Activated T-cell treated with anti-CD3 and anti-CD28 coated beads, Interleukin-2, amount 50 U/mL, for 48 hours (primary cell): Measurements from ENCODE around the gene TMEM88.
A peak's percentile ranks its signal among the peaks of the same experiment; 100 is the strongest.

Experiments
- DNase-seq, 2 experiments: peaks; one replicate each; pipeline ENCODE4 v3.0.0-alpha.2; 2020

Gene TMEM88

GRCh38 chr17:7833011-7833794 is 21.7 kb upstream of the TMEM88 start:
- DNase-seq = no peak

- peak; percentile 92 to 94 for DNase-seq
These were observed 20.9 kb upstream of the TMEM88 start, which contains the start of gene KDM6B for GRCh38 chr17:7833795-7834541. Gene KDM6B (plus strand): TSS chr17:7834217. CDS start chr17:7845555, 11,338 bp downstream.

GRCh38 chr17:7834542-7834956 is 20.3 kb upstream of the TMEM88 start:
- peak; percentile 77 for DNase-seq

GRCh38 chr17:7834957-7835813 is 19.7 kb upstream of the TMEM88 start:
- peak; percentile 90 to 93 for DNase-seq

GRCh38 chr17:7835814-7836595 is 18.9 kb upstream of the TMEM88 start:
- DNase-seq = peak; percentile 65 to 70

GRCh38 chr17:7836596-7837407 is 18.1 kb upstream of the TMEM88 start:
- peak; percentile 70 to 77 for DNase-seq

- DNase-seq = no peak
These were observed 17.3 kb upstream of the TMEM88 start for GRCh38 chr17:7837408-7838088.

GRCh38 chr17:7838090-7839075 is 16.5 kb upstream of the TMEM88 start:
- DNase-seq = peak in 1 of 2 experiments; percentile 42

- no peak for DNase-seq
These were observed 15.5 kb upstream of the TMEM88 start for GRCh38 chr17:7839190-7839875.

- DNase-seq = no peak
These were observed 15.0 kb upstream of the TMEM88 start for GRCh38 chr17:7839876-7840261.

GRCh38 chr17:7840441-7840840 is 14.4 kb upstream of the TMEM88 start:
- DNase-seq = no peak

GRCh38 chr17:7840875-7841274 is 14.0 kb upstream of the TMEM88 start:
- DNase-seq = no peak

GRCh38 chr17:7841396-7841914 is 13.4 kb upstream of the TMEM88 start:
- DNase-seq = peak; percentile 93 to 94

GRCh38 chr17:7841915-7842379 is 12.9 kb upstream of the TMEM88 start:
- DNase-seq = peak; percentile 91

GRCh38 chr17:7842380-7843256 is 12.2 kb upstream of the TMEM88 start:
- peak; percentile 97 for DNase-seq

- DNase-seq = peak; percentile 81 to 83
These were observed 11.7 kb upstream of the TMEM88 start for GRCh38 chr17:7843257-7843535.

- DNase-seq = peak; percentile 91 to 92
These were observed 11.2 kb upstream of the TMEM88 start for GRCh38 chr17:7843536-7844291.
